NT2/D1 (cell line): ENCODE measurements around the gene SLC4A11.

Experiments
- DNase-seq: peaks from one replicate; pipeline ENCODE4 v3.0.0-alpha.2; 2011; ENCODE audit warnings: low read depth, low spot score
- H3K27me3 ChIP-seq: 2 replicates; pipeline ENCODE4 v1.6.0; 2011; ENCODE audit warnings: mild to moderate bottlenecking; ENCODE audit not compliant: insufficient read length, insufficient read depth
- H3K36me3 ChIP-seq: 2 replicates; pipeline ENCODE4 v1.6.1; 2011; ENCODE audit warnings: mild to moderate bottlenecking, low read length, mixed read lengths; ENCODE audit not compliant: insufficient read depth, insufficient read length
- H3K4me1 ChIP-seq: 2 replicates; pipeline ENCODE4 v1.5.1; 2011; ENCODE audit not compliant: insufficient read depth, insufficient read length
- H3K4me3 ChIP-seq: 2 replicates; pipeline ENCODE4 v1.5.1; 2011; ENCODE audit warnings: low read depth; ENCODE audit not compliant: insufficient read length
- H3K9ac ChIP-seq: 2 replicates; pipeline ENCODE4 v1.6.0; 2011; ENCODE audit warnings: low read depth; ENCODE audit not compliant: insufficient read length
- H3K9me3 ChIP-seq: 2 replicates; pipeline ENCODE4 v1.5.1; 2011; ENCODE audit warnings: mild to moderate bottlenecking, low read length; ENCODE audit not compliant: insufficient read depth
- SUZ12 ChIP-seq: IDR thresholded peaks from 2 replicates; pipeline ENCODE4 v1.6.1; 2011; ENCODE audit not compliant: insufficient read length, insufficient read depth; ENCODE audit errors: extremely low read depth
- YY1 ChIP-seq: IDR thresholded peaks from 2 replicates; pipeline ENCODE4 v1.6.1; 2011; ENCODE audit not compliant: insufficient read length, insufficient read depth
- ZNF274 ChIP-seq: IDR thresholded peaks from 2 replicates; pipeline ENCODE4 v1.6.1; 2011; ENCODE audit warnings: mild to moderate bottlenecking, low read depth, low read length

Gene SLC4A11

GRCh38 chr20:3276680-3277015, 37.7 kb upstream of the SLC4A11 start:
- no peaks in the 10 kb centered on the region for H3K27me3 ChIP-seq
- H3K9me3 ChIP-seq, result no peaks in the 10 kb centered on the region
- DNase-seq, result no peak
- no peak overlapping the region for H3K4me3 ChIP-seq
- peaks cover 16% of the 10 kb centered on the region for H3K36me3 ChIP-seq
- no peaks in the 10 kb centered on the region for H3K4me1 ChIP-seq
- no peak for TF ChIP-seq YY1
- no peak for TF ChIP-seq SUZ12
- TF ChIP-seq ZNF274, result no peak
- H3K9ac ChIP-seq, result no peak overlapping the region

DNA sequence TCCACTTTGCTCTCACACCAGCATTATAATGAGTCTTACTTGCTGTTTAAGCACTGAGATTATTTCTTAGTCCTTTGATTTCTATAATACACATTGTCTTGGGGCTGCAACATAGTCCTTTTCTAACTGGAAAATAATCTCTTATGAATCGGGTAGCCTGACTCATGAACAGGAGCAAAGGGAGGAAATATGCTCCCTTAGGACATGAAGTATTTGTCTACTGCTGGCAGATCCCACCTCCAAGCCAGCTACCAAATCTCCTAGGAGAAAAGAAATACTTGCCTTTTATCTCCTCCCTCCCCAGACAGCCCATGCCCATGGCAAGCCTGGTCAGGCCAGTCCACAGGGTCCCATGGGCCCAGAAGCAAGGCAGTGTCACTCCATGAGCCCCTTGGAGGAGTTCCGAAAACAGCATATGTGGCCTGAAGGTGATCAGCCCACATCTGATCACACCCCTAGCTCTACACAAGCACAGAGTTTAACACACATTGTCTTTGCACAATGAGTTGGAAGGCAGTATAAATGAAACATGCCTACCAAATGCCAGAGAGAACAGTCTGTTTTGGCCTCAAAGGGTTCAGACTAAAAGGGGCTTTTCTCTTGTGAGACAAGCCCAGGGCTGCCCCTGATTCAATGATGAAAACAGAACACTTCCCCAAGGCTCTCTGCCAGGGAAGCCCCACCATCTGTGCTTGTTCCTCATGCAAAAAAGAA, 37.1 kb upstream of the SLC4A11 start:
- H3K36me3 ChIP-seq, result peaks cover 12% of the 10 kb centered on the region
- no peaks in the 10 kb centered on the region for H3K9me3 ChIP-seq
- TF ChIP-seq YY1 (no peak), ZNF274 (no peak), SUZ12 (no peak)
- H3K4me1 ChIP-seq, result no peaks in the 10 kb centered on the region
- H3K9ac ChIP-seq, result no peak overlapping the region
- no peak for DNase-seq
- H3K4me3 ChIP-seq, result no peak overlapping the region
- H3K27me3 ChIP-seq, result no peaks in the 10 kb centered on the region

- DNase-seq, result no peak
- Histone ChIP-seq H3K4me3 (no peak overlapping the region), H3K9me3 (no peaks in the 10 kb centered on the region), H3K27me3 (no peaks in the 10 kb centered on the region), H3K36me3 (peaks cover 6% of the 10 kb centered on the region), H3K9ac (no peak overlapping the region), H3K4me1 (no peaks in the 10 kb centered on the region)
- TF ChIP-seq SUZ12 (no peak), YY1 (no peak), ZNF274 (no peak)
These were observed 36.3 kb upstream of the SLC4A11 start for GRCh38 chr20:3275064-3275935.

GRCh38 chr20:3273371-3273770, 34.4 kb upstream of the SLC4A11 start:
- H3K27me3 ChIP-seq, result no peaks in the 10 kb centered on the region
- no peaks in the 10 kb centered on the region for H3K4me1 ChIP-seq
- TF ChIP-seq ZNF274 (no peak), SUZ12 (no peak), YY1 (no peak)
- H3K9ac ChIP-seq, result no peak overlapping the region
- H3K36me3 ChIP-seq, result no peaks in the 10 kb centered on the region
- no peak overlapping the region for H3K4me3 ChIP-seq
- DNase-seq, result no peak
- no peaks in the 10 kb centered on the region for H3K9me3 ChIP-seq

DNA sequence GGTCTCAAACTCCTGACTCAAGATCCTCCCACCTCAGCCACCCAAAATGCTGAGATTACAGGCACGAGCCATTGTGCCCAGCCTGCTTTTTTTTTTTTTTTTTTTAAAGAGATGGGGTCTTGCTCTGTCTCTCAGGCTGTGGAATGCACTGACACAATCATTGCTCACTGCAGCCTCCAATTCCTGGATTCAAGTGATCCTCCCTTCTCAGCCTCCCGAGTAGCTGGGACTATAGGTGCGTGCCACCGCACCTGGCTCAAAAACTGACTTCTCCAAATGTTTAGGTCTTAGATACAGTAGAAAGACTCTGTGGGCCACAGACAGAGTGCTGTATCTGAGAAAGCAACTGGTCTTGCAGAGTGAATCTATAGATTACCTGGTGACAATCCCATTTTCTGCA, 31.1 kb upstream of the SLC4A11 start:
- no peaks in the 10 kb centered on the region for H3K27me3 ChIP-seq
- H3K9me3 ChIP-seq, result no peaks in the 10 kb centered on the region
- no peaks in the 10 kb centered on the region for H3K4me1 ChIP-seq
- DNase-seq, result no peak
- no peak for TF ChIP-seq YY1
- TF ChIP-seq ZNF274, result no peak
- TF ChIP-seq SUZ12, result no peak
- no peak overlapping the region for H3K9ac ChIP-seq
- no peaks in the 10 kb centered on the region for H3K36me3 ChIP-seq
- no peak overlapping the region for H3K4me3 ChIP-seq

GRCh38 chr20:3262566-3262965, 23.6 kb upstream of the SLC4A11 start:
- DNase-seq, result no peak
- H3K4me3 ChIP-seq, result no peak overlapping the region
- H3K9me3 ChIP-seq, result no peaks in the 10 kb centered on the region
- no peak overlapping the region for H3K9ac ChIP-seq
- no peaks in the 10 kb centered on the region for H3K4me1 ChIP-seq
- no peaks in the 10 kb centered on the region for H3K27me3 ChIP-seq
- H3K36me3 ChIP-seq, result peaks cover 25% of the 10 kb centered on the region
- no peak for TF ChIP-seq ZNF274
- no peak for TF ChIP-seq SUZ12
- TF ChIP-seq YY1, result no peak

GRCh38 chr20:3258429-3258828, 19.4 kb upstream of the SLC4A11 start:
- Histone ChIP-seq H3K4me1 (no peaks in the 10 kb centered on the region), H3K9ac (no peak overlapping the region), H3K36me3 (peaks cover 41% of the 10 kb centered on the region), H3K4me3 (no peak overlapping the region), H3K27me3 (no peaks in the 10 kb centered on the region), H3K9me3 (no peaks in the 10 kb centered on the region)
- TF ChIP-seq SUZ12 (no peak), YY1 (no peak), ZNF274 (no peak)
- no peak for DNase-seq
